NCI-H146 treated with DMSO at 0.1 percent for 48 hours (cell line): ENCODE measurements around the gene SLC2A8.

ENCODE experiments used
- DNase-seq: peaks from one replicate; lab custom pipeline; 2025; ENCODE audit not compliant: unreplicated experiment; lab: John Stamatoyannopoulos, UW

Gene SLC2A8

DNA sequence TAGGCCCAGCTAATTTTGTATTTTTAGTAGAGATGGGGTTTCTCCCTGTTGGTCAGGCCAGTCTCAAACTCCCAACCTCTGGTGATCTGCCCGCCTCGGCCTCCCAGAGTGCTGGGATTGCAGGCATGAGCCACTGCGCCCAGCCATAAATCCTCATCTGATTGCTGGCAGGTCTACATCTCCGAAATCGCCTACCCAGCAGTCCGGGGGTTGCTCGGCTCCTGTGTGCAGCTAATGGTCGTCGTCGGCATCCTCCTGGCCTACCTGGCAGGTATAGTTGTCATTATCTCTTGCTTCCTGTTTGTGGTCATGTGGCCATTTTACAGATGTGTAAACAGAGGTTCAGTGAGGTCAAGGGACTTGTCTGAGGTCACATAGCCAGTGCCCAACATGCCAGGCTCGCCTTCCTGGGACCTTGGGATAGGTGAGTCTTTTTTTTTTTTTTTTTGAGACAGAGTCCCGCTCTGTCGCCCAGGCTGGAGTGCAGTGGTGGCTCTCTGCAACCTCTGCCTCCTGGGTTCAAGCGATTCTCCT is 2.8 kb downstream of the SLC2A8 start:
- no peak for DNase-seq

DNA sequence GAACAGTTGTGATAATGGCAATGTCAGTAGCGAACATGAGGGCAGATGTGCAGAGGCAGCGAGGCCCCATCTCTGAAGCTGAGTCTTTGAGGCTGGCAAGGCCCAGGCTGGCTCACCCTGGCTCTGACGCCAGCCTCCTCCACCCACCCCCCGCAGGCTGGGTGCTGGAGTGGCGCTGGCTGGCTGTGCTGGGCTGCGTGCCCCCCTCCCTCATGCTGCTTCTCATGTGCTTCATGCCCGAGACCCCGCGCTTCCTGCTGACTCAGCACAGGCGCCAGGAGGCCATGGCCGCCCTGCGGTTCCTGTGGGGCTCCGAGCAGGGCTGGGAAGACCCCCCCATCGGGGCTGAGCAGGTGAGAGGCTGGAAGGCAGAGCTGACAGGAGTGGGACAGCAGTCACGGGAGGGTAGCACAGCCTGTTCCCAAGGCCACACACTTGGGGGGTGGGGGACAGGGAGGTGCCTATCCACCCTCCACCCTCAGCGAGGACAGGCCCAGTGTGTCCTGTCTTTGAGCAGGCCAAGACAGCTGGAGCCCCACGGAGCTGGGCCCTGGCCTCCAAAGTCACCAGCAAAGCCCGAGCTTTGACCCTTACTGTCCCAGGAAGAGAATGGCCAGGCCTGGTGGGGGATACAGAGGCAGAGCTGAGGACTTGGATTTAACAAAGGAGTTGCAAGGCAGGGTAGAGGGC is 5.6 kb downstream of the SLC2A8 start:
- no peak for DNase-seq

DNA sequence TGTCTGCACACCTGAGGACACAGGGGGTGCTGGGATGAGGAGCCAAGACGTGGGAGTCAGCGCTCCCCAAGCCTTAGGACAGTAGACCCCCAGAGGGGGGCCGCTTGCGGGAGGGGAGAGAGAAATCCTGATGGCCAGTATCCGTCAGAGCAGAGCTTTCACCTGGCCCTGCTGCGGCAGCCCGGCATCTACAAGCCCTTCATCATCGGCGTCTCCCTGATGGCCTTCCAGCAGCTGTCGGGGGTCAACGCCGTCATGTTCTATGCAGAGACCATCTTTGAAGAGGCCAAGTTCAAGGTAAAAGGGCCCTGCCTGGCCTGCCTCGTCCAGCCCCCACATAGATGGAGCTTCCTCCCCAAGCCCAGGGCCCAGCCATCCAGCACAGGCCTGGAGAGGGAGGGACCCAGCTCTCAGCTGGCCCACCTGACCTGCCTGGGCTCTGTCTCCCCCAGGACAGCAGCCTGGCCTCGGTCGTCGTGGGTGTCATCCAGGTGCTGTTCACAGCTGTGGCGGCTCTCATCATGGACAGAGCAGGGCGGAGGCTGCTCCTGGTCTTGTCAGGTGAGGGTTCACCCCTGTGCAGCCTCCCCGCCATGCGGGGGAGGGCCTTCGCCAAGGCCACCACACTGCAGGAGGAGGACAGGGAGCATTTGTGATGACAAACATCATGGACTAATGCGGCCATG is 6.7 kb downstream of the SLC2A8 start:
- no peak for DNase-seq

DNA sequence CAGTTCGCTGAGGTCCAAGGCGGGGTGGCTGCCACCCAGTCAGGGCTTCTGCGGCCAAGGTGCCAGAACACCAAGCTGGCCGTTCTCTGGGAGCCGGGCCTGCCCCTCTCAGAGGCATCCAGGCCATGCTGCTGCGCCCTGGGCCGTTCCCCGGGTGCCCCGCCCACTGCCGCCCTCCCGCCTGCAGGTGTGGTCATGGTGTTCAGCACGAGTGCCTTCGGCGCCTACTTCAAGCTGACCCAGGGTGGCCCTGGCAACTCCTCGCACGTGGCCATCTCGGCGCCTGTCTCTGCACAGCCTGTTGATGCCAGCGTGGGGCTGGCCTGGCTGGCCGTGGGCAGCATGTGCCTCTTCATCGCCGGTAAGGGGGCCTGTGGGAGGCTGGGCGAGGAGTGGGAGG is 7.7 kb downstream of the SLC2A8 start:
- no peak for DNase-seq

DNA sequence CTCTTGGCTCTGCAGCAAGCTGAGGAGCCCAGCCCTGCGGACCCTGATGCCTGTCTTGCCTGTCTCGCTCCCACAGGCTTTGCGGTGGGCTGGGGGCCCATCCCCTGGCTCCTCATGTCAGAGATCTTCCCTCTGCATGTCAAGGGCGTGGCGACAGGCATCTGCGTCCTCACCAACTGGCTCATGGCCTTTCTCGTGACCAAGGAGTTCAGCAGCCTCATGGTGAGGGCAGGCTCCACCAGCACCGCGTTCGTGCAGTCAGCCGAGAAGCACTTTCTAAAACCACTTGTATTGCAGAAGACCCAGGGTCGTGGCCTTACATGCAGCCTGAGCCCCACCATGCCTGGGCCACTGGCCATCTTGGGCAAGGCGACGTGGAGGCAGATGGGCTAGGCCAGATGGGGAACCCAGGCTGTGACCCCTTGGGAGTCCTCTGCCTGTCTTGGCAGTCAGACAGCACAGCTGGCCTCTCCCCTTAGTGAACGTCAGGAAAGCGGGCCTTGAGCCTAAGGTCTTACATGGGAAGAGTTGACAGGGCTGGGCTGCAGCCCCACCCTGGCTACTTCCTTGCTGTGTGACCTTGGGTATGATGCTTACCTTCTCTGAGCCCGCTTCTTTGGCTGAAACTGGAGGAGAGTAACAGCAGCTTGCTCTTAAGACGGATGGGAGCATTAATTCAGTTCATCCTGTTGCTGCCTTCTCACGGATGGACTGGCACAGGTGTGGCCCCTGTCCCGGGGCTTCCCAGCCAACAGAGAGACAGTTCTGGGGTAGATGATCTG is 8.6 kb downstream of the SLC2A8 start:
- DNase-seq: no peak

DNA sequence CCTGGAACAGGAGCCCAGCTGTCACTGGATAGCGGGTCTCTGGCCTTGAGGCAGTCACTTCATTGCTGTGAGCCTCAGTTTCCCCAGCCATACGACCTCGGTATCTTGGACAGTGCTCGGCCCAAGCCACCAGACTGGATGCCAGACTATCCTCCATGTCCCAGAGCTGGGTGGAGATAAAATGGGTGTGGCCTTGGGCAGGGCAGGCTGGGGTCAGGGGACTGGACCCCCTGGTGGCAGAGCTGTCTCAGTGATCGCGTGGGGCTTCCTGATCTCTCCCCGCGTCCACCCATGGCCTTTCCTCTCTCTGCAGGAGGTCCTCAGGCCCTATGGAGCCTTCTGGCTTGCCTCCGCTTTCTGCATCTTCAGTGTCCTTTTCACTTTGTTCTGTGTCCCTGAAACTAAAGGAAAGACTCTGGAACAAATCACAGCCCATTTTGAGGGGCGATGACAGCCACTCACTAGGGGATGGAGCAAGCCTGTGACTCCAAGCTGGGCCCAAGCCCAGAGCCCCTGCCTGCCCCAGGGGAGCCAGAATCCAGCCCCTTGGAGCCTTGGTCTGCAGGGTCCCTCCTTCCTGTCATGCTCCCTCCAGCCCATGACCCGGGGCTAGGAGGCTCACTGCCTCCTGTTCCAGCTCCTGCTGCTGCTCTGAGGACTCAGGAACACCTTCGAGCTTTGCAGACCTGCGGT is 10.0 kb downstream of the SLC2A8 start:
- DNase-seq: no peak

DNA sequence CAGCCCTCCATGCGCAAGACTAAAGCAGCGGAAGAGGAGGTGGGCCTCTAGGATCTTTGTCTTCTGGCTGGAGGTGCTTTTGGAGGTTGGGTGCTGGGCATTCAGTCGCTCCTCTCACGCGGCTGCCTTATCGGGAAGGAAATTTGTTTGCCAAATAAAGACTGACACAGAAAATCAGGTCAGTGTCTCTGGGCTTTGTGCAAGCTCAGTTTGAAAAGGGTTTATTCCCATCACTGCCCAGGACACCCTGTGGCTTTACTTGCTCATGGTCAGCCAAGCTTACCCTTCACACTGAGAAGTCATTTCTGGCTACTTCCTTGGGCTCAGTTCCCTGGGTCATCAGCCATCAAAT is 10.5 kb downstream of the SLC2A8 start:
- DNase-seq: peak; percentile 47

DNA sequence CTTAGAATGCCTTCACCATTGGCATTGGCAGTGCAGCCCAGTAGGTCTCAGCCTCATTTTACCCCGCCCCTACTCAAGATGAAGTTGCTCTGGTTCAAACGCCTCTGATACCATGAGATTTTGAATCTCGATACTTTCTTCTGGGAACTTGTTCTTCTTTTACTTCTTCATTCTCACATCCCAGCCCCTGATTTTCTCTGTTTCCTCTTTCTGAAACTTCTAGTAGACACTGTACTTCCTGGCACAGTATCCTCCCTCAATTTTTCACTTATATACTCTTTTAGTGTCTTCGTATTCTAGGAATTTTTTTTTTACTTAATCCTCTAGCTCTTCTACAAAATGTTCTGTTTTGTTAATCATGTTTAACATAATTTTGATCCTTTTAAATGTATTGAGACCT is 14.2 kb downstream of the SLC2A8 start:
- no peak for DNase-seq

DNA sequence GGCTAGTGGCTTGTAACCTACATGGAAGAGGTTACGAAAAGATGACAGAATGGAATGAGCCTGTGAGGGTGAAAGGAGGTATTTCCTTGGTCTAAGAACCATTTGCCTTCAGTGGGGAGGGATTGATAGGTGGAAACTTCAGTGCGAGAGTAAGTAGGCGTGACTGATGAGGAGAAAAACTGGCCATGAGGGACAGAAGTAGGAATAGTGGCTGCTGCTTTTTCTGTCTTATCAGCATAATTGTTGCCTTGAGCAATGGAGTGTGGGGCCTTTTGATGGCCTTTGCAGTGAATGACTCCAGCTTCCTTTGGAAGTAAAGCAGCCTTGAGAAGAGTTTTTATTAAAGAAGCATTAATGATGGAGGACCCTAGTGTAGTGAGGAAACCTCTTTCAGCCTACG is 18.2 kb downstream of the SLC2A8 start:
- no peak for DNase-seq

DNA sequence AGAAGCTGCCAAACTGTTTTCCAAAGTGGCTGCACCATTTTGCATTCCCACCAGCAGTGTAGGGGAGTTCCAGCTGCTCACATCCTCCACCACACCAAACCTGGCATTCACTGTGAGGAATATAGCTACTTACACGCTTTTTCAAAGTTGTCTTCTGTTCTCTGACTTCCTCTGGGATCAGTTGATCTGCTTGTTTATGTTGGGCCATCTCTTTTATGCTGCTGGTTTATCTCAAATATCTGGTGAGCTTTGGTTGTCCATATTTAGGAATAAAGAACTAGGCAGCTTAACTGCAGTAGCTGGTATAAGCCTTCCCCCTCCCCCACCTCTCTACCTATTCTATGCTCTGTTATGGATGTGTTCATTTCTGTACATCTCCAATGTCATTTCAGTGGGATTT is 18.7 kb downstream of the SLC2A8 start:
- DNase-seq: no peak

DNA sequence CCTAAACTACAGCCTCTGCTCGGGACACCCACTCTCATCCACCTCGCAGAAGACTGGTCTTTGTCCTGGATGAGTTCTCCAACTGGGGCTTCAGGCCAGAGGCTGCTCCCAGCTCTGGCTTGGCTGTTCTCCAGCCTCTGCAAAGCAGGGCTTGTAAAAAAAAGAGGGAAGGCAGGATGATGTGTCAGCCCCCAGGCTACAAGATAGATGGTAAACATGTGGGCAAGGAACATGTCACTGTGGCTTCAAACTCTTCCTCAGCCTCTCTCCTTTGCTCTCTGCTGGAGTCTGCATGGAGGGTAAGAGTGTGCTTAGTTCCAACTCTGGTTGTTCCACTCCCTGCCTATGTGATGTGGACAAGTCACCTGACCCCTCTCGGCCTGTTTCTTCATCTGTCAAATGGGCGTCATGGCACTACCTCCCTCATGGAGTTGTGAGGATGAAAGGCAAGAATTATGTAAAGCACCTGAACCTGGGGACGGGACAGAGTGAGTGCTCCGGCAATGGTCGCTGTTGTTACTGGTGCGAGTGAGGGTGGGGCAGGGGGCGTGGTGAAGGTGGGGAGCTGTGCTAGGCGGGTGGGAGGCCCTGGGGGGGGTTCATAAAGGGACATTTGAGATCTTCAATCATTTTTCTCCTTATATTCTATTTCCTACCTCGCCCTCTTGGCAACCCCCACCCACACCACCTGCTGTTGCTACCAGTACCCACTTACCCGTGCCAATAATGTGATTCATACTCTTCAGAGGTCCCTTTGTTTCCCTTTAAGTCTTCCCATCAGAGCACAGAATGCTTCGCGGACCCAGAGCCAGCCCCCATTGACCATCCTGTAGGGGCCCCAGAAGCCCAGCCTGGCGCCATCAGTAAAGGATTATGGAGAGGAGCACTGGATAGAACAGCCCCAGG is 20.4 kb downstream of the SLC2A8 start:
- no peak for DNase-seq

DNA sequence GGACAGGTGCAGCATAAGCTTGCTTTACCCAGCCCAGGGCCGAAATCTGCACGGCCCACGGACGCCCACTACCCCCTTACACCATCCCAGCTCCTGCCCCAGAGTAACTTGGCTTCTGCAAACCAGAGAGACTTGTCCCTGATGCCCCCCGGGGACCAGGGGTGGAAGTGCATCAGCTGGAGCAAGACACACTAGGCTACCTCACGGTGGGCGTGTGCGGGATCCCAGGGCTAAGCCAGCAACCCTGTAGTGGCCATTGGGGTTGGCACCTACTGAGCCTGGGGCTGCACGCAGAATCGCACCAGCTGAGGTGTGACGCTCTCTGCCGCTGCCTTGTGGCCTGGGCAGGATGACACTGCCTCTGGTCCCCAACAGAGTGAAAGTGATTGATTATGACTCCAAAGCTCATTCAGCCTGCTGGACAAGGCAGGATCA is 21.1 kb downstream of the SLC2A8 start:
- no peak for DNase-seq

DNA sequence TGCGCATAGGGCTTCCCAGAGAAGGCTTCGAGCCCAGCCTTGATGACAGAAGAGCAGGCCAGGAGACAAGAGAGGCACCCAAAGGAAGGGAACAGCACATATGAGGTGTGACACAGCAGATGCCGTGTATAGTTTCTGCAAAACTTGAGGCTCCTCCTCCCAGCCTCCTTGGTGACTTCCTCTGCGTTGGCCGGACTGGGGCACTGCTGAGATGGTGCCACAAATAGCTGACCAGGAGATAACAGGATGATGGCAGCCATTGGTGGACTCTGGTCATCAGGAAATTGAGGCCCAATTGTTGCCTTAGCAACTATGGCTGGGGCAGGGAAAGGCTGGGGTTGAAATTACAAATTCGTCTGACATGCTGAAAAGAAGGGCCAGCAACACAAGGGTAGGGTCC is 22.4 kb downstream of the SLC2A8 start:
- DNase-seq: no peak

DNA sequence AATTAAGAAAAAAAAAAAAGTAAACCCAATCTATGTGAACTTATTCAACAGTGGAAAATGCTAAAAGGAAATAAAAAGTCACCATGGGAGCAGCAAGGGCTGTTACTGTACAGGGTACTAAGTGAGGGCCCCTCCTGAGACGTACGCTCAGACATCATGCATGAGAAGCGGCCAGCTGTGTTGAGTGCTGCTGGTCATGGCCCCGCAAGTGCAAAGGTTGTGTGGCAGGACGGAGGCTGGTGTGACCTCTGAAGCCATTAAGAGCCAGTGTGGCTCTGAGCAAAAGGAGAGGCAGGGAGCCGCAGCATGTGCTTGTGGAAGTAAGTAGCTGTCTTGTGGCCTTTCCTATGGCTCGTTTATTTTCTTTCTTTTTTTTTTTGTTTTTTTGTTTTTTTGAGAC is 24.1 kb downstream of the SLC2A8 start:
- no peak for DNase-seq

DNA sequence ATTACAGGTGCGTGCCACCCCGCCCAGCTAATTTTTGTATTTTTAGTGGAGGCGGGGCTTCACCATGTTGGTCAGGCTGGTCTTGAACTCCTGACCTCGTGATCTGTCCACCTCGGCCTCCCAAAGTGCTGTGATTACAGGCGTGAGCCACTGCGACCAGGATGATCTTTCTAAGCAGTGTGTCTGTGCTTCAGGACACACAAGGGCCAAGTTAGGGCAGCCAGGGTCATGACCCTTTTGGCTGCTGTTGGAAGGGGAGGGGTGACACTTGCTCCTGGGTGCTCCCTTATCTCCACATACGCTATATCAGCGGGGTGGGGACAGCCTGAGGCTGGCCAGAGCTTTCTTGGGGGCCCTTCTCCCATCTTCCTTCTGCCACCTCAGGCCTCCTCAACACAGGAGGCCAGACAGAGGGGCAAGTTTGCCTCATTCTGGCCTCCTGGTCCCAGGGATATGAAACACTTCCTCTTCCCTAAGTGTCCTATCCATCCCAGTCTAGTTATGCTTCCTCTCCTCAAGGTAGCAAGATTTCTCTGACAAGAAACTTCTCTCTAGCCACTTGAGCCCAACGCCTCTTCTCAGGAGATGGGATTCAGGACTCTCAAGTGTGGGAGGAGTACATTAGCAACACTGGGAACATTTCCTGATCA is 25.3 kb downstream of the SLC2A8 start:
- no peak for DNase-seq

DNA sequence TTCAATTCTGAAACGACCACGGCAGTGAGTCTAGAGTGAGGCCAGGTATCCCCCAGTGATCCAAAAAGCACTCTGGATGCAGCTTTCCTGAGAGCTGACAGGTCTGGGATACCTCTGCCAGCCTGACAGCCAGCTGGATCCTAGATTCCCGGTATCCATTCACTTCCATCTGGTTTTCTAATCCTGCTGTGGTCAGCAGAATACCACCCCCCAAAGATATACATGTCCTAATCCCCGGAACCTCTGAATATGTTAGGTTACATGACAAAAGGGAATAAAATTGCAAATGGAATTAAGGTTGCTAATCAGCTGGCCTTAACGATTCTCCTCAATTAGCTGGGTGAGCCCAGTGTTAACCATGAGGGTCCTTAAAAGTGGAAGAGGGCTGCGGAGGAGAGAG is 25.8 kb downstream of the SLC2A8 start:
- DNase-seq: no peak

DNA sequence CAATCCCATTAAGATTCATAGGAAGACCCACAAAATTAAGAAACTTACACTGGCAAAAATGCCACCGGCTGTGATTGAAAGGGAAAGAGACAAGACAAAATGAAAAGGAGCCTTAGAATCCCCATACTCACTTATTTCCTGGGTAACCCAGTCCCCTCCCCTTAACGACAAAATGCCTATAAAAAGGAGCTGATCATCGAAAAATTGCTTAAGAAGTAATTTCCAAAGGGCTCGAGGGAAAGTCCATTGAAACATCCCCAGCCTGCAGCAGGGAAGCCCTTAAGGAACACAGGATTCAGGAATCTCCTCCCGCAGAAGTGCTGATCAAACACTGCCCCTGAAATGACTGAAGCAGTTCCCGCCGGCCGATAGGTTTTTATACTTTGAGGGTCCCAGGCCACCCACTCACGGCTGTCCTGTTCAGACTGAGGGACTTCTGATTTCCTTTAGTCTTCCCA is 26.5 kb downstream of the SLC2A8 start:
- no peak for DNase-seq

DNA sequence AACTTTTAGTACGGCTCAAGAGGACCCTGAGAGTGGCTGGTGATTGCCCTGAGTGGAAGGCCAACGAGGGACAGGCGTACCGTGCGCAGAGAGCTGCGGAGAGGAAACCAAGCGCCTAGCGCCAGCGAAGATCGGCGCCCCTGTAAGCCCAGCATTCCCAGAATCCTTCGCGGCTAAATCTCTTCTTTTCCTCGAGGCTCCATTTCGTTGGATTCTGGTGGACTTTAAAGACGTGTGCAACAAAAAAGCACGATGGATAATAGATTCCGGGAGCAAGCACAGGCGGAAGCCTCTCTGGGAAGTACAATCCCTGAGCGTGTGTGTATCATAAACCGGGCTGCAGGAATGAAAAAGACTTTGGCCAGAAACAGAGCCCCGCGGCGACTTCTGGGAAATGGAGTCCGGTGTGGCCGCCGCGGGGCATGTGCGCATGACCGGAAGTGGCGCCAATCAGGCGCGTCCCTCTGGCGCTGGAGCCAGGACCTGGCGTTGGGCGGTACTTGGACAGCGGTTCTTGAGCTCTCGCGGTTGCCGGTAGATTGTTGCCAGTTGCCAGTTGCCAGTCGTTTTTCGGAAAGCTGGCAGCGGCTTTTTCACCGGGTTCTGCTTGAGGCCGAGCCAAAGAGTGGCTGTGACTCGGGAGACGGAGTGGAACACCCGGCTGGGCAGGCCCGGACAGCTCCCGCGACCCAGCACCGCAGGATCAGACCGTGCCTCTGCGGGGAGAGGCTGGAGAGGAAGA is 27.1 kb downstream of the SLC2A8 start, which contains the start of gene ZNF79:
ZNF79 (plus strand) TSS at position 449 of the 742 bp plus-strand sequence. CDS start 406 bp downstream, outside the sequence.
- peak; percentile 64 for DNase-seq

DNA sequence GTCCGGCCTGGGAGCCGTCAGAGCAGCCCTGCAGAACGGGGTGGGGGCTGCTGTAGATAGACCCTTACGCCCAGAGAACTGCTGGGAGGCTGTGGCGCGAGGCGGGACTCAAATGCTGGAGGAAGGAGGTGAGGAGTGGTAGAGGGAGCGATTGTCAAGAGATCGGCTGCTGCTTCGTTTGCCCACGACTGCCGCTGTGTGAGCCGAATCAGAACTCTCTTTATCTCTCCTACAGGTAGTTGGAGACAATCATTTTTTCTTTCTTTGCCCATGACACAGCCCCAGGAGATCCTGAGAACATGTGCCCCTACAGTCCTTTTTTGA is 27.7 kb downstream of the SLC2A8 start:
- no peak for DNase-seq
